Fibroblast of skin of left quadriceps (primary cell): ENCODE results near the gene ERC2.
"Not testable (repeated sequence)": the region's sequence is repeated elsewhere in the genome, so short reads cannot be mapped to it uniquely, and the experiment has no call there.

Experiments
- DNase-seq, 2 experiments: peaks; one replicate each; pipeline ENCODE4 v3.0.0-alpha.2; 2013; ENCODE audit warnings: low read depth in 2 of 2

ERC2 gene

DNA sequence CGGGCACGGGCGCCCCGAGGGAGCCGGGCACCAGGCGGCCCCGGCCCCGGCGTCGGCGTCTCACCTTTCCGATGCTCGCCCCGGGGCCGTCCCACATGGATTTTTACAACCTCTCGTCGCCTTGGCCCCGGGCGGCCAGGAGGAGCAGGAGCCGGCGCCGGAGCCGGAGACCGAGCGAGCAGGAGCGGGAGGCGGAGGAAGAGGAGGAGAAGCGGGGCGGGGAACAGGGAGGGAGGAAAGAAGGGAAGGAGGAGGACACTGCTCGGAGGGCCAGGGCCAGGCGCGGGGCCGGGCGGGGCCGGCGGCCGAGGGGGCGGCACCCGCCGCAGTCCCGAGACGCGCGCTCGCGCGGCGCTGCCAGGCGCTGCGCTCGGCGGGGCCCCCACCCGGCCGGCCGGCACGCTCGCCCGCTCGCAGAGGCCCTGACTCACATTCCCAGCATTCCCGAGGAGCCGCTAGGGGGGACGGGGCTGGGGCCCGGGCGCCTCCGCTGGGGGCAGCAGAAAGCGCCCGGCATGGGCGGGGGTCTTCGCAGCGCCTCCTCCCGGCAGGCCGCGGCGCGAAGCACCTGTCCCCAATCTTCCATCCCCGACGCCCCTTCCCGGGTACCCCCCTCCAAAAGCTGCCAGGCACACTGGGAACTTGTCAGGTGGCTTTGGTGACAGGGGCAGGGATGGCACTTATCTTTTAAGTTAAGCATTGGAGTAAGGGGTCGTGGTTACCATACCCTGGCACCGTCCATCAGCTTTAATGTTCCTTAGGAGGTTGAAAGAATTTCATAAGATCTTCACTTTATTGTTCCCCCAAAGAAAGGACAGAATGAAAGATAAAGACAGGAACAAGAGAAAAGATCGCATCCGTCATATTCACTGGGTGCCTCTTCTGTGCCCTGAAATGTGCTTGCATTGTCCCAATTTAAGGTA is at the start of gene ERC2:
Gene ERC2 (minus strand): TSS at position 284 of the 923 bp plus-strand sequence.
- DNase-seq: peak in 1 of 2 experiments; percentile 4

DNA sequence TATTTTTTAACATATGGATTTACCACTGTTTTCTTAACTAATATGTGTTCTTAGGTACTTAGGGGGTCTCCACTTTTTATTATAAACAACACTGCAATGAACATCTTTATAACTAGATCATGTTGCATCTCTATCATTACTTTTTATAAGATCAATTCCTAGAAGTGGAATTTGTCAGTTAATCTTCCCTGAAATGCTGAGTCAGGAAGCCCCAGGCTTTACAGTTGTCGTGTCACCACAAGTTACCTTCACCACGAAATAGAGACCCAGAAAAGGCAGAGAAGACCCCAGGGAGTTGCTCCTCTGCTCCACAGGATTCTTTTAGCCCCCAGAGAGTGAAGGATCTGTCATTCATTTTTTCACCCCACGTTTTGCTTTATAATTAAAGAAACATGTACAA is 34.5 kb upstream of the ERC2 start:
- DNase-seq: no peak

DNA sequence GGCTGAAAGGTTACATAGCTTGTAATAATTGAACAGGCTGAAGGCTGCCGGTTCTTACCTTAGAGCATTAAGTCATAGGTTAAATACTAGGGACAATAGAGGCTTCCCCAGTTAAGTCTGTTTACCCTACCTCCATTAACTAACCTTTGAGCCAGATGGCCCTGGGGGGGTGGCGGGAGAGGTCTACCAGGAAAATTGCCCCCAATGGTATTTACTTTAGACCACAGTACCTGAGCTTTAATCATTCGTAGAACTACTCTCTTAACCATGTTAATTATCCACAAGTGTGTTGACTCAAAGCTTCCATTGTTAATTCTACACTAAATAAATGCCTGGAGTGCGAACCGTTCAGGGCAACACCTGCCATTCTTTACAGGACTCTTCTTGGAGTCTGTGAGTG is 28.1 kb upstream of the ERC2 start:
- not testable (repeated sequence) for DNase-seq

DNA sequence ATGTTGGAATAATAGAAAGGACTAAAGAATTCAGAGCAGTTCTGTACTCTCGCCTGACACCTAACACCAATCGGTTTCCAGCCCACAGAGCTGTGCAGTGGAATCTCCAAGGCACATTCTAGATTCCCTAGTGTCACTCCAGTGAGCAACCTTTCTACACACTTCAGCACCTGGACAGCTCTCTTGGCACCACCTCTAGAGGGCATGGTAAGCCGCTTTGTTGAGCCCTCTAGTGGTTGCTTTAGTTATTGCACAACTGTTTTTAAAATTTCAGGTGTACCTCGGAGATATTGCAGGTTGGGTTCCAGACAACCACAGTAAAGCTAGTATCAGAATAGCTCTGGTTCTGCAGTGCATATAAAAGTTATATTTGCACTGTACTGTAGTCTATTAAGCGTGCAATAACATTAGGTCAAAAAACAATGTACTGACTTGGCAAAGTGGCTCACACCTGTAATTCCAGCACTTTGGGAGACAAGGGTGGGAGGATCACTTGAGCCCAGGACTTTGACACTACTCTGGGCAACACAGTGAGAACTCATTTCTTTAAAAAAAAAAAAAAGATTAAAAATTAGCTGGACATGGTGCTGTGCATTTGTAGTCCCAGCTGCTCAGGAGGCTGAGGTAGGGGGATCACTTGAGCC is 26.5 kb upstream of the ERC2 start:
- peak; percentile 64 to 69 for DNase-seq

DNA sequence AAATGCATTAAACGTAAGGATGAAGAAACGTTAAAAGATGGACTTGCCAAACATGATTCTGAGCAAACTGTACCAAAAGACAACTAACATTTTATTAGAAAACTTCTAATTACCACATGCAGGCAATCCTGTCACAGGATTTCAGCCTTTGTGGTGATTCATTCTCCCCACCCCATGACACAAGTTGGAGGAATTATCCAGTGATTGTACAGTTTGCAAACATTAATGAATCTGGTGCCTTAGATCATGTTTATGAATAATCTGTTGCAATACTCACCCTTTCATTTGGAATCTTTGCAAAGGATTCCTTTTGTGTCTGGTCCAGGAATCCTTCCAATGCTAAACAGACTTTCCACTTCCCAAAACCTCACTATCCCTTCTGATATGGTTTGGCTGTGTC is 23.3 kb upstream of the ERC2 start:
- no peak for DNase-seq

DNA sequence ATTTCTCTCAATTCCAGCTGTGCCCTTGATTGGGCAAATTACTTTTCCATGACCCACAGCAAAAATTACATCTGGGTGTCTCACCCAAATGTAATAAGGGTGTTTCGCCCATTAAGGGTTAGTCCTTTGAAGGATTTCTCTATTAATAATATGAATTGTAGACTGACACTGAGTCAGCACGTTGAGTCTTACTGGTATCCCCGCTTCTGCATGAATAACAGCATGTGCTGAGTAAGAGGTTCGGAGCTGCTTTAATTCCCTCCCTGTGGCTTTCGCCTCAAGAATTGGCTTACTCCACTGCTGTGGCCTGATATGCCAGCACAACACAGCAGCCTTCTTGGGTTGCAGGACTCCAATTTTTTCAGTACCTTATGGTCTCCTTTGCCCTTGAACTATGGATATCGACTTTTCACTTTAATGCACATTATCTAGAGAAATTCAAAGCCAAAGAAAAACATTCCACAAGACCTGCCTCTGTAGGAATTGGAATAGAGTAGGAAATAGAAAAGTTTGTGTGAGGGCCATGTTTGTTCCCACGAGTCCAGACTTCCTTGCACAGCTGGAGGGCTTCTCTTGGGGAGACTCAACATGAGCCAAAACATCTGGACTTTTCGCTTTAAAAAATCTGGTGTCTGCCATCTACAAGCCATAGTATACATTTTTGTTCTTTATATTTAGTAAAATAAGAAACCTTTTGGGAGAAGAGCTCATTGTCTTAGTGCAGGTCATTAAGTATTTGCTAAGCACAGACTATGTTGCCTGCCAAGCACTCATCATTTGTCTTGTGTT is 20.7 kb upstream of the ERC2 start:
- no peak for DNase-seq

DNA sequence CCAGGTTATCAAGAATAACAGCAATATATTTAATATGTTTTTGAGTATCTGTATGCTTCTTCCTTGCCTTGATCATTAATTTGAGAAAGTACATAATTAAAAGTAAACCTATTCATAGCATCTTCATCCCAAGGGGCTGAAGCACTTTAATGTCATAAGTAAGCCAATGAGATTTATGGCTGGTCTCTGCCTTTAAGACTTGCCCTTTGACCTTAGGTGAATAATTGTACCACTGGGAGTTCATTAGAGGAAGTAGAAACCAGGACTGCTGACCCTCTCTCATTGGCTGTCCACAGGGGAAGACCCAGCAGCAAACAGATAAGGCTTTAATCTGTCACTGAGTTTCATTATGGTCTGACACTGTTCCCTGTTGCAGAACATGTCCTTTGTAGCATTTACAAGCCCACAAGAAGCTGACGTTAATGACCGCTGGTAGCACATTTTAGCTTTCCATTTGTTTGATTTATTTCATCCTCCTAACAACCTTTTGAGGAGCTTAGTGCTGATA is 16.3 kb upstream of the ERC2 start:
- DNase-seq: no peak

DNA sequence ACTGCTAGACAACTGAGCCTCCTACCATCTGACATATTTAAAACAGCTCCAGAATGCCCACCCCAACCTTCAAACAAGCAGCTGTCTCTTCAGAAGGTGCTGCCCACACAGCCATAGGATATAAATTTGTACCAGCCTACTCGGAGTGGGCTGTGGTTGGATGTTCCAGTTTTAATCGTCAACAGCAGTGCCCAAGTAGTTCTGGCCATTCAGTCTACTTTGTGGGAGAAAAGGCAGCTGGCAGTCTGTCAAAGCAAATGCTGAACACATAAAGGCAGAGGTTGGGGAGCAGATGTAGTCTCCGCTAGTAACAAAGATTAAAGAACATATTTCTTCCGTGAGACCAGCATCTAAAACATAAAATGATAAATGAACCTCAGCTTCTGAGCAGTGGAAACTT is 15.9 kb upstream of the ERC2 start:
- no peak for DNase-seq

DNA sequence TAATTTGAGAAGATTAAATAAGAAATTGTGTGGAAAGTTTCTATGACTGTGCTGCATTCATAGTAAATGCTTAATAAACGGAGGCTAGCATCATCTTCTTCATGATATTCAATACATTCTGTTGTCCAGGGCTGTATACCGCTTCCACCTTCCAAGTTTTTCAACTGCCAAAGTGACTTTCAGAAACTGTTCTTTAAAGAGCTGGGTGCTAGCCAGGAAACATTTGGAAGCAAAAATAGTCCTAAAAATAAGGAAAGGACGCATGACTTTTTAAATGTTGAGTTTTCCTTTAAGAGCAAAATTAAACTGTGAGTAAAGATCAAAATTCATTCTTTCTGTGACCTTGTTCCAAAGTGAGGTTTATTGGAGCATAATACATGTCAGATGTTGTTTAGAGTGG is 9.4 kb upstream of the ERC2 start:
- DNase-seq: no peak

DNA sequence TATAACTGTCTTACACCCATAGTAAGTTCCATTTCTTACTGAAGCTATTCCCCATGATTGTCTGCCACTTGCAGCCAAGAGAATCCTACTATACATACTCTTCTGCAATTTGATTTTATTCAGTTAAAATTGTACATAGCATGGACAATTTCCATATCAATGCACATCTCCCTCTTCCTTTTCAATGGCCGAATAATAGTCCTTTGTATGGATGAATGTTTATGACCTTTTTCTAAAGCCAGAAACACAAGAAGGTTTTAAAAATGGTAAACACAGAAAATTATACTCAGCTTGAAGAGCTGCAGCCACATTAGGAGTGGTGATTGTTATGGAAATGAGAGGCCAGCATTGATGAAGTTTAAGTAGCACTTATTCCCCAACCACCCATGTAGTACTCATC is 8.5 kb upstream of the ERC2 start:
- no peak for DNase-seq

DNA sequence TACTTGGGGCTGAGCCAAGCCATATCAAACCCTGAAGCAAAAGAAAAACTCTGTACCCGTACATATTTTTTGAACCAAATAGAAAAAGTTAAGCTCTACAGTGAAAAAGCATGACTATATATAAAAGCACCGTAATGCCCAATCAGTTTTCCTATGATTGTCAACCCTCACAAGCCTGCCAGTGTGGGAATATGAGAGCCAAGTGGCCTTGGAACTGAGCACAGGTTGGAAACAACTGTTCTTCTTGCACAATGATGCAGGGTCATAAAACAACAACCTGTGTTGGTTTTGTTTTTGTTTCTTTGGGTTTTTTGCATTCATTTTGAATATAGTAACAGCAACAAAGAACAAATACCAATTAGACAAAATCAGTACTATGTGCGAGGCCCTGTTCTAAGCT is 3.5 kb upstream of the ERC2 start:
- no peak for DNase-seq

DNA sequence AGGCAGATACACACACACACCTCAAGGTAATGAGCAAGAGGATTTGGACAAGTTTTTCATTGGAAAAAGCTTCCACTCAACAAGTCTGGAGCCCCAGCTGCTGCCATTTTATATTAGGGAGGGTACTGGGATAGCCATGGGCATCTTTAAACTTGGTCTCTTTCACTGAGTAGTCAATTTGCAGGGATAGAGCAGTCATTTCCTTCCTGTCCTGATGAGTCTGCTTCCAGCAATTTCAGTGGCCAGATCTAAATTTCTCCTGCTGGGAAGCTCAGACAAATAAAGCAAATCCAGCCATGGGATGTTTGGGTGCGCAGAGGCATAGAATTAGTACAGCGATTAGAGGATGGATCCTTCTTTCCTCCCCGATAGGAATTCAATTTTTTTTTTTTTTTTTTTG is 874 bp upstream of the ERC2 start:
- DNase-seq: no peak

DNA sequence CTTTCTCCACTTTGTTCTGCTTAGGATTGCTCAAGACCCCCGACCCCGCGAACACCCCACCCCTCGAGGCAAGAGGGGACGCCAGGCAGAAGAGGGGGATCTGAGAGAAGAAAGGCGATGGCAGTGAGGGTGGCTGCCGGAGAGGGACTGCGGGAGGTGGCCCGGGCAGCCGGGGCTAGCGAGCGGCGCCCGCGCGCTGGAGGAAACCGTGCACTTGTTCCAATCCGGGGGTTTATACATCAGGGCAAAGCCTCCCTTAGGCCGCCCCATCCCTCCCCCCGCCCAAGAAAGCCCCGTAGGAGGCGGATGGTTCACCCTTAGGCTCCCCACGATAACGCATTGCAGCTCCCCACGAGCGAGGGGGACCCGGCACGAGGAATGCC is 475 bp downstream of the ERC2 start:
- DNase-seq: no peak

DNA sequence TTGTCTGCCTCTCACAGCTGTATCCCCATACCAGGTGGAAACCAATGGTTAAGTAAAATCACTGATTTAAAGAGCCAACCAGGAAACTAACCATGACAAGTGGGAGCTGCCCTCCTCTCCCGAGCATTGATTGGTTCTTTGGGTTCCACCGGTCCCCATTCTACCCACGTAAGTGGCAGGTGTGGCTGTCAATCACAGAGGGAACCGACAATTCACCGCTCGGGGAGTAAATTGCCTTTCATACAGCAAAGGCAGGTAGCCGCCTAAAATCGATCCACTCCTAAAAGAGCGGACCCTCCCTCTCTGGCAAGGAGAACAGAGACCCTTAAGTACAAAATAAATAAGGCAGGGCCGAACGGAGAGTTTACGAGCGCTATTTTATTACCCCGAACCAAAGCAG is 1.2 kb downstream of the ERC2 start:
- DNase-seq: peak; percentile 34 to 36

DNA sequence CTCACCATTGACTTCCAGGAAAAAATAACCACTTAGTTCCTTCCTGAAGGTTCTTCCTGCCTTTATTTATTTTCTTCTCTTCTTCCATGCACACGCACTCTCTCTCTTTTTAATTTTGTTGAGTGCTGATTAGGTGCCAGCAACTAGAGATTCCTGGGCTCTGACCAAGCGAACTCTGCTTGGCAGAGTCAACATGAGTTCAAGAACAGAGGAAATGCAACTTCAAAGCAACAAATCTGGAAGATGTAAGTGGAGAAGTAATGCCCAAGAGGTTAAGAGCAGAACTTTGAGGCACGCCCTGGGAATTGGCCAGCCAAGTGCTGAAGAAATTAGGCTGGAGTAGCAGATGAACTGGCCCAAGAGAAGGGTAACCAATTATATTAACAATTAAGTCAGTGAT is 8.5 kb downstream of the ERC2 start:
- no peak for DNase-seq

DNA sequence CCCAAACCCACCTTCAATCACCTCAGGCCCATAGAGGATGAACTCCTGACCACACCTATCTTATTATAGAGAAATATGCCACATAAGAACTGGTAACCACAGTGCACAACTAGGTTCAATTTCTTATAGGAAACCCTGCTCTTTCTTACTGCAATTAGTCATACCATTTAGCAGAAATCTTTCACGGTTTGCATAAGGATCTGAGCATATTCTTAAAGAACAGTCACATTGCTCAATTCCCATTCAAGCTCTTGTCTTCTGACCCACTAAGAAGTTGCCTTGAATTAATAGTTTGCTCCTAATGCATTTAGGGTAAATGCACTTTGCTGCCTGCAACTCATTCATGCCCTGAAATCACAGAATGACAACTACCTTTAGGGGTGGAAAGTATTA is 9.2 kb downstream of the ERC2 start:
- no peak for DNase-seq

DNA sequence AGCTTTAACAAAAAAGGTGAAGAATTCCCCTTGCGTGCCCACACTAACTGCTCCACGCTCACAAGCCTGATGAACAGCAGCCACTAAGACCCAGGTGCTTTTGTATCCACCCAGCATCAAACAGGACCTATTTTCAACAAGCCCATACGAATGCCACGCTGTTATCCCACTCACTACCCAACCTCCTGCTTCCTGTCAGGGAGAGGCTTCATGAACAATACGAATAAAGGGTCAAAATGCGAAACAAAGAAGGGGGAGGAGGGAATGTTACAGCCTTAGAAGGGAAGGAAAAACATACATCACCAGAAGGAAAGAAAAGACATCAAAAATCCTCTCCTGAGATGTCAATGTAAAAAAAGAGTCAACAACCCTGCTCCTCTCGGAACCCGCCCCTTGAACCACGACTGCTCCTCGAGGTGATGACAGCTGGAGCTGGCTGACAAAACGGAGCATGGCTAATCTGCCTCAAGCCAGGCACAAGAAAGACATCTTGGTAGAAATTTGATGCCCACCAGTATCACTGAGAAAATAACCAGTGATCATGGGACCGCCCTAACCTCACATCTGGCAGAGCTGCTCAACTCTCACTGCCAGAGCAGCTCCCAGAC is 9.7 kb downstream of the ERC2 start:
- DNase-seq: no peak

DNA sequence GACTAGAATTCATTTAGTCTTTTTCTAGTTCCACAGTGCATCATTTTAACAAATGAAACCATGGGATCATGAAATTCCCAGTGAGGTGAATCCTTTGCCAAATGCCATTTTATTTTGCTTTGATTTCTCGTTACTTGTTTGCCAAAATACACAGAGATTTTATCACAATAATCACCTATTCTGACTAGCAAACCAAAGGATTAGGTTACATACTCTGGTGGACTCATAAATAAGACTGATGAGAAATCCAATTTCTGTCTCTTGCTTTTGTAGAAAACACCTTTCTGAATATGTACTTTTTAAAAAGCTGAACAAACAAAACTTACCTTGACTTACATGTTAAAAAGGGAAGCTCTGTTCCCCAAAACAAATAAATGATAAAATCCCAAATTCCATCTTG is 12.2 kb downstream of the ERC2 start:
- no peak for DNase-seq

DNA sequence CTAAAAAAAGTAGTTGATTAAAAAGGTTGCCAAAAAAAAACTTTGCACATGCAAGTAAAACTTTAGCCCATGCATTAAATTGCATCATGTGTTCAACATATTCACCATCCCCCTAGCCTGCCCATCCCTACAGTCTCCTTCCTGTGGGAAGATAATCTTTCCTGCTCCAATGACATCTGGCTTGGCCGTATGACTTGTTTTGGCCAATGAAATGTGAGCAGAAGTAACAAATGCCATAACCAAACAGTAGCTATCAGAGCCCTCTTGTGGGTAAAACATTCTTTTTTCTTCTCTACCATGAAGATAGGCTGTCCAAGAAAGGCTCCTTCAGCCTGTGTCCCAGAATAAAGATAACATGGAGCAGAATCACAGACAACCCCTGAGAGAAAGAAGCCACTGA is 15.3 kb downstream of the ERC2 start:
- no peak for DNase-seq

DNA sequence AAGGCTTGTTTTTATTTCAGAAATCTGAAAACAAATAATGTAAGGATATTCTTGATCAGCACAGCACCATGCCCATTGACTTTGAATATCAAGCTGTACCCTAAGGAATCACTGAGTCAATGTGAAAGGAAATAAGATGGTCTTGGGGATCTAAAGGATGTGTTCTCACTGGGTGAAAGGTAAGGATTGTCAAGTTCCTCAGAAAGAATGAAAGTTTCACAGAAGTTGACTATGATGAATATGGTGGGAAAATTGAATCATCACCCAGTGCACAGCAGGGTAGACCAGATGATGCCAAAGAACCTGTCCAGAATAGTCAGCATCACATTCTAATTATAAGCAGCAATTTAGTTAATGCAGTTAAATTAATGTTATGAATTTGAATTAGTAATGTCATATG is 16.2 kb downstream of the ERC2 start:
- no peak for DNase-seq

DNA sequence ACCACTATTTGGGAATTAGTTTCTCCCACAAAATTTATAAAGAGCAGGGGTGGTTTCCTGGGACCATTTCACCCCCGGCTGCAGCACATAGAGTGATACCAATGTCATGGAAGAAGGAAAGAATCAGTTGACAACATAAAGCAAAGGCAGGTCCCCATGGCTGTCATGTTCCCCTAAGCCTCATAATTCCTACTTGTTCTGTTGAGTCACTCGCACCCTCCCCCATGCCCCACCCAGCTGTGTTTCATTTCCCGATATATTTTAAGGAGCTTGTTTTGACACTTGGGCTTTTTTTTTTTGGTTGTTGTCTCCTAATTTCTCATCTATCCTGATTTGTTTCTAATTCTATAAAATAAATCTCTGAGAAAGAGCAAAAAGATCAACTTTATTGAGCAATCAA is 24.9 kb downstream of the ERC2 start:
- DNase-seq: no peak

DNA sequence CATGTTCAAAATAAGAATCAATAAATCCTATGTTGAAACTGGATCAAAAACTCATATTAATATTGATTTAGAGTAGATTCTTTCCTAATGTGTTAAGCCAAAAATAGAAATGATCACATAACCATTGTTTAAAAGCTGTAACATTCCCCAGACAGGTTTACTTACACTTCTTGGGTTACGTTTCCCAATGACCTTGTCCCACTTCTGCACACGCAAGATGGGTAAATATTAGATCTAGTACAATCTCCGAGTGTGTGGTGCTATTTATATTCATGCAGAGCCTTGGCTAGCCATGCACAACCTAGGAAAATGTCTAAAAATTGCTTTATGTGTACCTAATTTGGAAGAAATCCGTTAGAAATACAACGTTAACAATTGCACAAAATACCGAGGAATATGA is 39.6 kb downstream of the ERC2 start:
- no peak for DNase-seq
